K562 (cell line): ENCODE results near the gene IFT122. TPM values are rescaled to one million over a fixed set of nuclear protein-coding genes. Genes with fewer than 3 reads are reported as not detected.

Experiments used
- ATAC-seq: fragments of 200-7000 bp; cut with Tn5 transposase; 3 replicates; pipeline ENCODE4 v1.9.1; 2020; ENCODE audit warnings: moderate library complexity
- BruUV-seq: library from RNA; stranded (reverse); fragments of 400-500 nt; replicated peaks from 2 replicates; lab custom pipeline; 2021; lab: Mats Ljungman, UMichigan
- CTCF ChIA-PET: fragments of 300-600 bp; formaldehyde crosslinking; extraction: SDS; loops from one replicate; lab custom pipeline; 2021; ENCODE audit warnings: low intra/inter-chr PET ratio; lab: Yijun Ruan, JAX
- POLR2A ChIA-PET: fragments of 300-600, 350-650 bp; sonication (Branson Sonifier 250); formaldehyde crosslinking; extraction: SDS; loops from one replicate; lab custom pipeline; 2021; ENCODE audit warnings: antibody characterized with exemption, inconsistent platforms; lab: Yijun Ruan, JAX
- DNase-seq, 4 experiments: peaks; one replicate each; pipeline versions ENCODE4 v3.0.0 to v3.0.0-alpha.2; 2011 to 2018; ENCODE audit warnings: low spot score in 3 of 4, mixed read lengths in 3 of 4; ENCODE audit errors: extremely low read depth in 1 of 4
- FAIRE-seq: peaks from 2 replicates; lab custom pipeline; 2011; peaks lifted over from hg19 to GRCh38; lab: Jason Lieb, UNC
- H2AFZ ChIP-seq: 2 replicates; pipeline ENCODE4 v1.6.0; 2011; ENCODE audit warnings: low read depth, low read length, control low read depth, inconsistent platforms
- H3K27ac ChIP-seq: fragments of 200-600 bp; 3 replicates; pipeline ENCODE4 v1.8.0; 2011; ENCODE audit warnings: low read depth, mild to moderate bottlenecking, control low read depth, inconsistent platforms, low read length, moderate library complexity, mixed read lengths; ENCODE audit errors: extremely low read depth
- H3K27me3 ChIP-seq, 2 experiments: fragments of 300-600 bp in 1 of 2; 2 replicates in 1 of 2; 3 replicates in 1 of 2; pipeline versions ENCODE4 v1.6.0 to v1.8.0; 2011; ENCODE audit warnings: inconsistent platforms in 2 of 2, low read length in 2 of 2, mild to moderate bottlenecking in 1 of 2, mixed read lengths in 1 of 2, moderate library complexity in 1 of 2; ENCODE audit not compliant: control insufficient read depth in 2 of 2, insufficient read depth in 2 of 2
- H3K36me3 ChIP-seq: fragments of 300-600 bp; 3 replicates; pipeline ENCODE4 v1.8.0; 2011; ENCODE audit warnings: mild to moderate bottlenecking, low read length, inconsistent platforms; ENCODE audit not compliant: control insufficient read depth, insufficient read depth
- H3K4me1 ChIP-seq, 2 experiments: fragments of 200-600 bp in 1 of 2; replicated peaks in 1 of 2; 2 replicates in 1 of 2; 3 replicates in 1 of 2; pipeline versions ENCODE4 v1.5.1 to v1.8.0; 2011; ENCODE audit warnings: inconsistent platforms in 2 of 2, low read length in 2 of 2, mild to moderate bottlenecking in 1 of 2, mixed read lengths in 1 of 2, moderate library complexity in 1 of 2; ENCODE audit not compliant: control insufficient read depth in 2 of 2, insufficient read depth in 2 of 2
- H3K4me2 ChIP-seq: 2 replicates; pipeline ENCODE4 v1.6.1; 2011; ENCODE audit warnings: low read length, control low read depth, inconsistent platforms, mixed read lengths; ENCODE audit not compliant: insufficient read depth
- H3K4me3 ChIP-seq: fragments of 200-600 bp; sonication (generic), shearing (Covaris generic); 2 replicates; pipeline ENCODE4 v1.5.1; 2016; ENCODE audit warnings: control low read depth, inconsistent platforms
- H3K79me2 ChIP-seq: fragments of 200-600 bp; 3 replicates; pipeline ENCODE4 v1.8.0; 2011; ENCODE audit warnings: low read length, inconsistent platforms; ENCODE audit not compliant: control insufficient read depth, insufficient read depth
- H3K9ac ChIP-seq, 2 experiments: 2 replicates each; pipeline versions ENCODE4 v1.6.0 to v1.6.1; 2011; ENCODE audit warnings: low read depth in 2 of 2, low read length in 2 of 2, control low read depth in 1 of 2, inconsistent platforms in 1 of 2, mild to moderate bottlenecking in 1 of 2, mixed read lengths in 1 of 2; ENCODE audit not compliant: insufficient read depth in 1 of 2
- H3K9me1 ChIP-seq: one replicate; pipeline ENCODE4 v1.6.0; 2011; ENCODE audit warnings: inconsistent platforms, mild to moderate bottlenecking, low read length, moderate library complexity; ENCODE audit not compliant: control insufficient read depth, insufficient read depth
- H3K9me3 ChIP-seq: replicated peaks from 2 replicates; pipeline ENCODE4 v1.5.1; 2011; ENCODE audit warnings: low read depth, low read length, inconsistent platforms; ENCODE audit not compliant: control insufficient read depth, insufficient read depth
- H4K20me1 ChIP-seq: replicated peaks from 2 replicates; pipeline ENCODE4 v1.6.1; 2011; ENCODE audit warnings: low read length, inconsistent platforms, mixed read lengths; ENCODE audit not compliant: control insufficient read depth, insufficient read depth
- CHD2 ChIP-seq: IDR thresholded peaks from 2 replicates; pipeline ENCODE4 v1.6.1; 2011; ENCODE audit warnings: low read depth, low read length
- FIP1L1 ChIP-seq: fragments of 200-400 bp; formaldehyde crosslinking; IDR thresholded peaks from 2 replicates; pipeline ENCODE4 v1.6.1; 2018; ENCODE audit warnings: mild to moderate bottlenecking, low read depth, low read length; ENCODE audit not compliant: poor library complexity, severe bottlenecking
- HDAC2 ChIP-seq: fragments of 450-650 bp; IDR thresholded peaks from 2 replicates; pipeline ENCODE4 v1.6.1; 2016; ENCODE audit warnings: mild to moderate bottlenecking
- KLF1 ChIP-seq: fragments of 450-650 bp; IDR thresholded peaks from 2 replicates; pipeline ENCODE4 v1.6.1; 2016; ENCODE audit warnings: missing genetic modification characterization, missing compliant biosample characterization
- SLC30A9 ChIP-seq: fragments of 250-450 bp; sonication (Bioruptor Pico); IDR thresholded peaks from 2 replicates; pipeline ENCODE4 v1.8.0; 2022; ENCODE audit warnings: mild to moderate bottlenecking, moderate library complexity
- ZNF436 ChIP-seq: fragments of 250-450, 450-650 bp; sonication (Bioruptor Pico); formaldehyde crosslinking; IDR thresholded peaks from 2 replicates; pipeline ENCODE4 v1.7.0; 2020; ENCODE audit warnings: mild to moderate bottlenecking
- WGBS: fragments of 100-300 bp; shearing (Covaris generic); methylation state at CpG from one replicate; pipeline ENCODE4 v1.1.6; 2016; ENCODE audit warnings: low coverage, mixed read lengths; ENCODE audit not compliant: insufficient coverage; ENCODE audit errors: missing lambda C conversion rate; 5-methylcytosine and 5-hydroxymethylcytosine counted together
- in situ Hi-C: fragments of 300-500 bp; cut with MboI; formaldehyde crosslinking; loops from 4 replicates; pipeline ENCODE4 v1.15.0; 2018; ENCODE audit warnings: inconsistent platforms, mixed read lengths
- intact Hi-C: fragments of 100-400 bp; cut with micrococcal nuclease; formaldehyde crosslinking; loops from 2 replicates; pipeline ENCODE4 v1.14.2; 2022
- polyA plus RNA-seq, 8 experiments: library from polyadenylated mRNA; depleted of rRNA in 4 of 8; stranded (reverse) in 5 of 8; unstranded in 3 of 8; fragments of >200 nt; fragmentation: Nextera tagmentation in 2 of 8; fragmentation: Illumina TruSeq in 1 of 8; extraction: Ambion mirVana in 2 of 8; extraction: Trizol in 1 of 8; gene quantifications; 2 replicates each; pipeline versions ENCODE4 v1.2.1 to v1.2.3, GENCODE V29; 2011 to 2014; ENCODE audit warnings: inconsistent platforms in 1 of 8, missing spikeins in 1 of 8
- total RNA-seq, 7 experiments: library from RNA; depleted of rRNA in 6 of 7; stranded (reverse); fragments of >200 nt in 6 of 7; fragmentation: Illumina TruSeq in 2 of 7; extraction: Trizol in 2 of 7; gene quantifications; 2 replicates each; pipeline versions ENCODE4 v1.2.1 to v1.2.3, GENCODE V29; 2011 to 2021; ENCODE audit warnings: low replicate concordance in 1 of 7
- TF ChIP-seq, protein P1 (sequence below): sonication (generic); IDR thresholded peaks from 2 replicates; pipeline ENCODE4 v1.6.1; 2016
- TF ChIP-seq, protein P2 (sequence below): sonication (generic); formaldehyde crosslinking; IDR thresholded peaks from 2 replicates; pipeline ENCODE4 v1.8.1; 2023; ENCODE audit warnings: mild to moderate bottlenecking, missing genetic modification reagents
- TF ChIP-seq, protein P3 (sequence below): fragments of 250-450 bp; sonication (Bioruptor Pico); IDR thresholded peaks from 2 replicates; pipeline ENCODE4 v1.5.0; 2021; ENCODE audit warnings: mild to moderate bottlenecking, moderate library complexity

IFT122 gene
- total and polyA plus RNA-seq, 9 of the 15 experiments (the other 6 are each of a cell fraction or from before 2014, with no cell fraction given), result 2.4 to 11.5 (median 7.7) TPM

DNA sequence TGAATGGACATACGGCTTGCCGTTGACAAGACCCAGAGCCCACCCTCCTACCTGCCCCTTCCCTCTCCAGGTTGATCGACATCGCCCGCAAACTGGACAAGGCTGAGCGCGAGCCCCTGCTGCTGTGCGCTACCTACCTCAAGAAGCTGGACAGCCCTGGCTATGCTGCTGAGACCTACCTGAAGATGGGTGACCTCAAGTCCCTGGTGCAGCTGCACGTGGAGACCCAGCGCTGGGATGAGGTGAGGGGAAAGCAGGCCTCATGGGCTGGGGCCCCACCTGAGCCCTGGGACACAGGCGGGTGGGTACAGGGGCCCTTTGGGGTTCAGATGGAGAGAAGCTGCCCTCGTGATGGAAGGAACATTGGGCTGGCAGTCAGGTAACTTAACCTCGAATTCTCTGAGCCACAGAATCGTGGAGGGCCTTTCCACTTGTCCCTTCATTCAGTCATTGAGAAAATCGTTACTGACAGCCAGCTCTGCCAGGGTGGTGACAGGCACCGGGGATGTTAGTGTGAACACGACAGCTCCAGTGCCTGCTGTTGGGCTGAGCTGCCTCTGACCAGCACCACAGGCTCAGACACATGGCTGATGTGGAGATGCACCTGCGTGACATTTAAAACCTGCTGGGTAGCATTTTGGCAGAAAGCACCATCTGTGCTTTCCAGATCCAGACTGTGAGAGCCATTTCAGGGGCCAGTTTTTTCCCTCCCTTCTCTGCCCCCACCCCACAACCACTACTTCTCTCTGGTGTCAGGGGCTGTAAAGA is 62.8 kb downstream of the IFT122 start:
- POLR2A ChIA-PET, result interaction anchor here (0.7 to 0.8 kb wide), 2 partner anchors 10 to 185 kb away, joined by 3 read pairs; no protein-coding TSS in a partner anchor
- in situ Hi-C loops, result no loop called here
- 0 out of 3 replicates have a peak, but pooled peaks cover 3% of the 10 kb centered on the region for H3K36me3 ChIP-seq
- TF ChIP-seq, protein P1, sequence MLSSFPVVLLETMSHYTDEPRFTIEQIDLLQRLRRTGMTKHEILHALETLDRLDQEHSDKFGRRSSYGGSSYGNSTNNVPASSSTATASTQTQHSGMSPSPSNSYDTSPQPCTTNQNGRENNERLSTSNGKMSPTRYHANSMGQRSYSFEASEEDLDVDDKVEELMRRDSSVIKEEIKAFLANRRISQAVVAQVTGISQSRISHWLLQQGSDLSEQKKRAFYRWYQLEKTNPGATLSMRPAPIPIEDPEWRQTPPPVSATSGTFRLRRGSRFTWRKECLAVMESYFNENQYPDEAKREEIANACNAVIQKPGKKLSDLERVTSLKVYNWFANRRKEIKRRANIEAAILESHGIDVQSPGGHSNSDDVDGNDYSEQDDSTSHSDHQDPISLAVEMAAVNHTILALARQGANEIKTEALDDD, result no peak
- TF ChIP-seq, protein P2, sequence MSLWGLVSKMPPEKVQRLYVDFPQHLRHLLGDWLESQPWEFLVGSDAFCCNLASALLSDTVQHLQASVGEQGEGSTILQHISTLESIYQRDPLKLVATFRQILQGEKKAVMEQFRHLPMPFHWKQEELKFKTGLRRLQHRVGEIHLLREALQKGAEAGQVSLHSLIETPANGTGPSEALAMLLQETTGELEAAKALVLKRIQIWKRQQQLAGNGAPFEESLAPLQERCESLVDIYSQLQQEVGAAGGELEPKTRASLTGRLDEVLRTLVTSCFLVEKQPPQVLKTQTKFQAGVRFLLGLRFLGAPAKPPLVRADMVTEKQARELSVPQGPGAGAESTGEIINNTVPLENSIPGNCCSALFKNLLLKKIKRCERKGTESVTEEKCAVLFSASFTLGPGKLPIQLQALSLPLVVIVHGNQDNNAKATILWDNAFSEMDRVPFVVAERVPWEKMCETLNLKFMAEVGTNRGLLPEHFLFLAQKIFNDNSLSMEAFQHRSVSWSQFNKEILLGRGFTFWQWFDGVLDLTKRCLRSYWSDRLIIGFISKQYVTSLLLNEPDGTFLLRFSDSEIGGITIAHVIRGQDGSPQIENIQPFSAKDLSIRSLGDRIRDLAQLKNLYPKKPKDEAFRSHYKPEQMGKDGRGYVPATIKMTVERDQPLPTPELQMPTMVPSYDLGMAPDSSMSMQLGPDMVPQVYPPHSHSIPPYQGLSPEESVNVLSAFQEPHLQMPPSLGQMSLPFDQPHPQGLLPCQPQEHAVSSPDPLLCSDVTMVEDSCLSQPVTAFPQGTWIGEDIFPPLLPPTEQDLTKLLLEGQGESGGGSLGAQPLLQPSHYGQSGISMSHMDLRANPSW (CRISPR knock-in tag), result no peak
- TF ChIP-seq, protein P3, sequence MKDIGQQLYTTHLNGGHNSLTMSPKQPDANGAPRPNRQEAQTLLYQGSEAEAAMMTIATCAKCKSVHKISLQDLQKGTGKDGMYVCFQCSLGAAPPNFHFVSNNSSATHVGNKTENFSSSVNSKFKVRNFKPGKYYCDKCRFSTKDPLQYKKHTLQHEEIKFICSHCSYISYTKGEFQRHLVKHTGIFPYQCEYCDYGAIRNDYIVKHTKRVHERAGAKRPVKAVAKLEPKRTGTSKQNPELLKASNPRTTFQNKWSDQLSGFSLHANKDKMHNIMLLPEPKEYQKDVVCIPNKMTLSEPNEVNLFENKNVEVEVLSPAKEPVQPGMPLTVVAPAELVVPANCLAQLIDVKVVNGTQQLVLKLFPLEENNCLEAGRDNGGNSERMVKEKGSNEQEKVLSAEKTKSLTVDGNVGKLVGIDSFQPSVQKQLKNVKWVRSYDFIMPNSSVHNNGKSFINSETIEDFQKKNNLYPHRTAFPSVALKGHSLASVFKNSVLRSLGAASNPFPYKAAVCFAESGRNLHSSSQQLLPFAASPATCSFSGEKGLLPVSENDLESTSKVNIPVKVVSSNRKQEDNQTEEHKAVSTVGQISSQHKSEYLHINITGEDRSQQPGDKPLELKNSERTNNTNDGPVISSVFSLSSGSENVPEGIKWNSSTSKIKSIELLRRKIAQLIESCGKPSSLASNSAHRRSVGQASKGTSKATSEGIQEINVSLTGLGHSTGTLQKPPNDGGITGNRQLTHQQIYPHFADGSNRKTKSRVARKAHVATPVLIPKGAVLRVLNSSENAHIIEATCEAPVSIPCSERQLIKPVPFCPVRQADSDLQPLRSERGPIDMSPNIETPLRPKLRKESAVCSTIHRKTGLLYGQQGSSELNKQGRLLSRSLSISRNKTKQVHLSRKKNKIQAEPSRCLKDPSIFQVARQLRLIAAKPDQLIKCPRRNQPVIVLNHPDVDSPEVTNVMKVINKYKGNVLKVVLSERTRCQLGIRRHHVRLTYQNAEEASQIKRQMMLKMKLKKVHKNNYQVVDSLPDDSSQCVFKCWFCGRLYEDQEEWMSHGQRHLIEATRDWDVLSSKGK, result no peak
- TF ChIP-seq CHD2 (no peak), FIP1L1 (no peak), SLC30A9 (no peak), KLF1 (no peak), ZNF436 (no peak), HDAC2 (no peak)
- BruUV-seq, result no TSS peak
- H3K27me3 ChIP-seq, result no peaks in the 10 kb centered on the region
- WGBS, result 70% methylated on average over 14 of the region's 18 CpGs
- H3K4me1 ChIP-seq, result no peaks in the 10 kb centered on the region; a peak in 1 of 5 replicates
- no peak for DNase-seq
- H3K9me3 ChIP-seq, result no peaks in the 10 kb centered on the region
- H3K9ac ChIP-seq, result no peak overlapping the region
- H3K4me2 ChIP-seq, result no peak overlapping the region
- CTCF ChIA-PET, result no interaction called here
- H3K27ac ChIP-seq, result no peak overlapping the region
- no peak overlapping the region for H3K4me3 ChIP-seq
- intact Hi-C loops, result no loop called here
- no peaks in the 10 kb centered on the region for H3K79me2 ChIP-seq
- no peak for FAIRE-seq
- H4K20me1 ChIP-seq, result no peaks in the 10 kb centered on the region
- H2AFZ ChIP-seq, result no peak overlapping the region
- H3K9me1 ChIP-seq, result no peaks in the 10 kb centered on the region
- no peak for ATAC-seq
